B cell (primary cell): ENCODE data around the gene C1QL2. TPM values are rescaled to one million over a fixed set of nuclear protein-coding genes. Genes with fewer than 3 reads are reported as not detected.

Experiments used
- ATAC-seq: fragments of 200-7000 bp; cut with Tn5 transposase; one replicate; pipeline ENCODE4 v1.10.0; 2021; ENCODE audit warnings: low read depth, mild to moderate bottlenecking, moderate number of reproducible peaks, moderate library complexity
- CTCF ChIA-PET: fragments of 350-600 bp; sonication (Branson Sonifier 250); formaldehyde crosslinking; loops from one replicate; lab custom pipeline; 2021; ENCODE audit warnings: antibody characterized with exemption, inconsistent platforms; lab: Charles Lee
- POLR2A ChIA-PET: fragments of 350-600 bp; sonication (Branson Sonifier 250); formaldehyde crosslinking; loops from one replicate; lab custom pipeline; 2021; ENCODE audit warnings: antibody characterized with exemption; lab: Charles Lee
- DNase-seq: peaks from one replicate; pipeline ENCODE4 v3.0.0; 2013
- H2AFZ ChIP-seq: 2 replicates; pipeline ENCODE4 v1.6.1; 2012; ENCODE audit warnings: mild to moderate bottlenecking, low read depth, low read length; ENCODE audit not compliant: insufficient read depth, poor library complexity, severe bottlenecking
- H3K27ac ChIP-seq, 2 donors: 1 replicate in 1 of 2; 2 replicates in 1 of 2; pipeline ENCODE4 v1.5.1; 2012 to 2013; ENCODE audit warnings: low read length in 2 of 2, mild to moderate bottlenecking in 2 of 2, moderate library complexity in 1 of 2
- H3K27me3 ChIP-seq, 4 experiments: fragments of 200-600 bp in 1 of 4; sonication (generic) in 1 of 4; replicated peaks in 1 of 4; 1 replicate in 2 of 4; 2 replicates in 2 of 4; pipeline versions ENCODE4 v1.6.1 to v1.7.0; 2013 to 2016; ENCODE audit warnings: low read length in 3 of 4, mild to moderate bottlenecking in 2 of 4, mixed read lengths in 1 of 4, moderate library complexity in 1 of 4; ENCODE audit not compliant: insufficient read depth in 4 of 4, control insufficient read depth in 3 of 4; ENCODE audit errors: control extremely low read depth in 1 of 4
- H3K36me3 ChIP-seq, 2 experiments: replicated peaks in 1 of 2; 1 replicate in 1 of 2; 2 replicates in 1 of 2; pipeline versions ENCODE4 v1.6.1 to v1.7.1; 2013; ENCODE audit warnings: low read length in 1 of 2; ENCODE audit not compliant: insufficient read depth in 2 of 2, control insufficient read depth in 1 of 2; ENCODE audit errors: control extremely low read depth in 1 of 2, extremely low read depth in 1 of 2
- H3K4me1 ChIP-seq, 2 donors: fragments of 200-600 bp in 1 of 2; sonication (generic) in 1 of 2; 1 replicate in 1 of 2; 2 replicates in 1 of 2; pipeline versions ENCODE4 v1.5.1 to v1.6.1; 2013 to 2017; ENCODE audit warnings: low read length in 2 of 2; ENCODE audit not compliant: control insufficient read depth in 2 of 2, insufficient read depth in 2 of 2
- H3K4me2 ChIP-seq: replicated peaks from 2 replicates; pipeline ENCODE3; 2012; ENCODE audit warnings: mild to moderate bottlenecking, low read depth, low read length; ENCODE audit not compliant: poor library complexity, severe bottlenecking
- H3K4me3 ChIP-seq, 5 experiments: fragments of 200-600 bp in 1 of 5; sonication (generic) in 1 of 5; 1 replicate in 3 of 5; 2 replicates in 2 of 5; pipeline versions ENCODE4 v1.5.1 to v1.7.0; 2011 to 2016; ENCODE audit warnings: low read length in 4 of 5, mild to moderate bottlenecking in 4 of 5, low read depth in 2 of 5, control low read depth in 1 of 5, moderate library complexity in 1 of 5; ENCODE audit not compliant: insufficient read depth in 1 of 5; ENCODE audit errors: control extremely low read depth in 1 of 5, extremely low read depth in 1 of 5
- H3K79me2 ChIP-seq: fragments of 200-600 bp; sonication (generic); one replicate; pipeline ENCODE4 v1.6.0; 2016; ENCODE audit warnings: low read length; ENCODE audit not compliant: control insufficient read depth, insufficient read depth
- H3K9ac ChIP-seq: fragments of 200-600 bp; sonication (generic); 2 replicates; pipeline ENCODE4 v1.6.1; 2017; ENCODE audit warnings: mild to moderate bottlenecking, low read length, moderate library complexity
- H3K9me3 ChIP-seq, 3 donors: one replicate each; pipeline versions ENCODE4 v1.6.1 to v1.7.1; 2013; ENCODE audit warnings: low read length in 2 of 3; ENCODE audit not compliant: control insufficient read depth in 2 of 3, insufficient read depth in 1 of 3; ENCODE audit errors: control extremely low read depth in 1 of 3
- H4K20me1 ChIP-seq: 2 replicates; pipeline ENCODE4 v1.6.0; 2012; ENCODE audit warnings: mild to moderate bottlenecking, low read length; ENCODE audit not compliant: insufficient read depth, control insufficient read depth, poor library complexity, severe bottlenecking
- H3K27ac Mint-ChIP-seq: one replicate; pipeline ENCODE4 v1.8.0; 2021; ENCODE audit warnings: mixed read lengths
- H3K27me3 Mint-ChIP-seq: one replicate; pipeline ENCODE4 v1.8.0; 2021; ENCODE audit warnings: mixed read lengths
- H3K4me1 Mint-ChIP-seq: one replicate; pipeline ENCODE4 v1.8.0; 2021; ENCODE audit warnings: mixed read lengths
- H3K4me3 Mint-ChIP-seq: one replicate; pipeline ENCODE4 v1.8.0; 2021; ENCODE audit warnings: mixed read lengths
- H3K9me3 Mint-ChIP-seq: one replicate; pipeline ENCODE4 v1.8.0; 2022; ENCODE audit warnings: mixed read lengths; ENCODE audit not compliant: insufficient read depth
- CTCF ChIP-seq: fragments of 200-600 bp; IDR thresholded peaks from one replicate; pipeline ENCODE4 v1.8.0; 2022; ENCODE audit warnings: antibody characterized with exemption, mild to moderate bottlenecking
- EZH2 ChIP-seq: IDR thresholded peaks from 2 replicates; pipeline ENCODE4 v1.6.1; 2012; ENCODE audit warnings: borderline replicate concordance, low read depth, mild to moderate bottlenecking, moderate library complexity, low read length; ENCODE audit not compliant: insufficient read depth, poor library complexity, severe bottlenecking
- WGBS: methylation state at CpG from one replicate; pipeline ENCODE4 v1.1.5; 2013; ENCODE audit warnings: missing lambda C conversion rate; ENCODE audit not compliant: insufficient coverage; 5-methylcytosine and 5-hydroxymethylcytosine counted together
- intact Hi-C: fragments of 100-400 bp; cut with micrococcal nuclease; formaldehyde crosslinking; loops from one replicate; pipeline ENCODE4 v1.10.0; 2022
- polyA plus RNA-seq: library from polyadenylated mRNA; depleted of rRNA; stranded (reverse); fragments of >200 nt; gene quantifications from 2 replicates; pipeline ENCODE4 v1.2.3, GENCODE V29; 2012
- total RNA-seq, 2 donors: library from RNA; stranded (reverse); fragments of 120-200 nt in 1 of 2; gene quantifications; 1 replicate in 1 of 2; 2 replicates in 1 of 2; pipeline versions ENCODE4 v1.2.3 to v1.2.4, GENCODE V29; 2013 to 2022

C1QL2 gene
- total and polyA plus RNA-seq, 2 donors (not counting 1 experiment from before 2014, with no cell fraction given), result not detected

- no peak for TF ChIP-seq CTCF
- no peak for TF ChIP-seq EZH2
- Histone ChIP-seq H3K27me3 (peaks cover 0 to 3% (median 0%) of the 10 kb centered on the region in 4 experiments), H2AFZ (no peak overlapping the region), H3K27ac (no peak overlapping the region), H4K20me1 (no peaks in the 10 kb centered on the region), H3K4me2 (no peak overlapping the region), H3K9me3 (no peaks in the 10 kb centered on the region), H3K36me3 (no peaks in the 10 kb centered on the region), H3K4me3 (no peak overlapping the region), H3K9ac (no peak overlapping the region), H3K79me2 (no peaks in the 10 kb centered on the region), H3K4me1 (peaks cover 0 to 9% of the 10 kb centered on the region in 2 donors)
- Mint-ChIP-seq H3K4me3 (no peak overlapping the region), H3K4me1 (peaks cover 12% of the 10 kb centered on the region), H3K9me3 (no peaks in the 10 kb centered on the region), H3K27ac (no peak overlapping the region), H3K27me3 (peaks cover 3% of the 10 kb centered on the region)
- no CpG with 5 or more reads among the region's 2 CpGs for WGBS
- ATAC-seq (no peak), DNase-seq (no peak)
- CTCF ChIA-PET, result no interaction called here
- intact Hi-C loops, result no loop called here
- POLR2A ChIA-PET, result no interaction called here
Measured at GRCh38 chr2:119206201-119206600, 47.6 kb upstream of the C1QL2 start.

- peaks cover 12% of the 10 kb centered on the region for H3K4me1 Mint-ChIP-seq
- H3K36me3 ChIP-seq, result no peaks in the 10 kb centered on the region
- H3K9ac ChIP-seq, result no peak overlapping the region
- no peaks in the 10 kb centered on the region for H3K9me3 Mint-ChIP-seq
- DNase-seq (no peak), ATAC-seq (no peak)
- H3K79me2 ChIP-seq, result no peaks in the 10 kb centered on the region
- WGBS, result 85% methylated on average over 13 of the region's 13 CpGs
- peaks cover 0 to 9% of the 10 kb centered on the region in 2 donors for H3K4me1 ChIP-seq
- H3K27me3 ChIP-seq, result peaks cover 0 to 4% (median 0%) of the 10 kb centered on the region in 4 experiments
- intact Hi-C loops, result no loop called here
- no peaks in the 10 kb centered on the region for H3K27me3 Mint-ChIP-seq
- H4K20me1 ChIP-seq, result no peaks in the 10 kb centered on the region
- no peak overlapping the region for H3K27ac Mint-ChIP-seq
- no peak overlapping the region for H2AFZ ChIP-seq
- no peak overlapping the region for H3K4me3 ChIP-seq
- TF ChIP-seq CTCF (no peak), EZH2 (no peak)
- no peak overlapping the region for H3K27ac ChIP-seq
- ChIA-PET CTCF (interaction anchor here (0.6 kb wide), 1 partner anchor 10 kb away, joined by 3 read pairs; no protein-coding TSS in a partner anchor), POLR2A (no interaction called here)
- H3K4me3 Mint-ChIP-seq, result no peak overlapping the region
- no peaks in the 10 kb centered on the region for H3K9me3 ChIP-seq
- no peak overlapping the region for H3K4me2 ChIP-seq
Measured at GRCh38 chr2:119205001-119205706, 46.6 kb upstream of the C1QL2 start.
